Measurements from ENCODE around the gene SLC29A1. TPM values are rescaled to one million over a fixed set of nuclear protein-coding genes. Genes with fewer than 3 reads are reported as not detected.
A peak's percentile ranks its signal among the peaks of the same experiment; 100 is the strongest.

The SLC29A1 gene
- total RNA-seq, 4 donors from 2014 or later: 18.3 to 95.5 (median 40.8) TPM

GRCh38 chr6:44235891-44236516 is 12.6 kb downstream of the SLC29A1 start:
- no peak for TF ChIP-seq POLR2A (IDR thresholded peaks at IDR 0.05)
- TF ChIP-seq CTCF (IDR thresholded peaks at IDR 0.05 in 4 of 5, conservative IDR thresholded peaks at IDR 0.05 in 1 of 5): no peak
- DNase-seq: no peak
- no peaks in the 10 kb centered on the region for H3K27me3 ChIP-seq
- in situ Hi-C loops (cut with MboI; ENCODE audit: low sequenced_read_pairs in 4 of 4) (loop anchor here in 3 of 4 donors (5.0 to 25.0 kb wide), 3 partner anchors 61 to 124 kb away; no protein-coding TSS in a partner anchor), intact Hi-C loops (cut with DNase I; ENCODE audit: low total_unique reads) (loop anchor here (5.0 kb wide), 1 partner anchor 129 kb away; no protein-coding TSS in a partner anchor)
- peak overlapping the region; percentile 95 to 99 (median 98) for H3K27ac ChIP-seq
- peaks cover 40 to 47% of the 10 kb centered on the region in 2 donors for H3K4me1 ChIP-seq
- peaks cover 0 to 8% of the 10 kb centered on the region in 2 donors for H3K36me3 ChIP-seq
- H3K4me3 ChIP-seq: no peak overlapping the region
- no peak for ATAC-seq
- no peaks in the 10 kb centered on the region for H3K9me3 ChIP-seq

GRCh38 chr6:44237021-44237812 is 13.8 kb downstream of the SLC29A1 start:
- H3K27me3 ChIP-seq: no peaks in the 10 kb centered on the region
- ATAC-seq (peak; percentile 81 to 83), DNase-seq (peak; percentile 96 to 98)
- intact Hi-C loops (cut with DNase I; ENCODE audit: low total_unique reads): loop anchor here (1.0 to 5.0 kb wide), 2 partner anchors 10 to 130 kb away; partner anchors contain the start of gene HSP90AB1
- in situ Hi-C loops (cut with MboI; ENCODE audit: low sequenced_read_pairs in 4 of 4): loop anchor here in 3 of 4 donors (5.0 to 25.0 kb wide), 3 partner anchors 62 to 125 kb away; no protein-coding TSS in a partner anchor
- H3K27ac ChIP-seq: peak overlapping the region; percentile 95 to 99 (median 98)
- no peaks in the 10 kb centered on the region for H3K9me3 ChIP-seq
- TF ChIP-seq POLR2A (IDR thresholded peaks at IDR 0.05) (no peak), CTCF (IDR thresholded peaks at IDR 0.05 in 4 of 5, conservative IDR thresholded peaks at IDR 0.05 in 1 of 5) (no peak)
- peaks cover 0 to 1% of the 10 kb centered on the region in 2 donors for H3K36me3 ChIP-seq
- H3K4me3 ChIP-seq: peak overlapping the region; percentile 68 to 83 (median 74)
- H3K4me1 ChIP-seq: peaks cover 40 to 47% of the 10 kb centered on the region in 2 donors

- peak overlapping the region; percentile 68 to 83 (median 74) for H3K4me3 ChIP-seq
- H3K4me1 ChIP-seq: peaks cover 35 to 42% of the 10 kb centered on the region in 2 donors
- peak overlapping the region; percentile 95 to 99 (median 98) for H3K27ac ChIP-seq
- intact Hi-C loops (cut with DNase I; ENCODE audit: low total_unique reads) (loop anchor here (1.0 to 5.0 kb wide), 3 partner anchors 9 to 131 kb away; partner anchors contain the start of gene HSP90AB1), in situ Hi-C loops (cut with MboI; ENCODE audit: low sequenced_read_pairs in 4 of 4) (loop anchor here in 3 of 4 donors (5.0 to 25.0 kb wide), 3 partner anchors 63 to 126 kb away; no protein-coding TSS in a partner anchor)
- H3K27me3 ChIP-seq: no peaks in the 10 kb centered on the region
- DNase-seq: peak; percentile 57 to 83
- no peaks in the 10 kb centered on the region for H3K36me3 ChIP-seq
- peak; percentile 71 to 74 for ATAC-seq
- TF ChIP-seq POLR2A (IDR thresholded peaks at IDR 0.05) (peak; percentile 61 to 71), CTCF (IDR thresholded peaks at IDR 0.05 in 4 of 5, conservative IDR thresholded peaks at IDR 0.05 in 1 of 5) (peak; percentile 95 to 100 (median 99))
- no peaks in the 10 kb centered on the region for H3K9me3 ChIP-seq
Observed at GRCh38 chr6:44237813-44238433, 14.5 kb downstream of the SLC29A1 start.

- ATAC-seq (no peak), DNase-seq (no peak)
- peak overlapping the region; percentile 95 to 99 (median 98) for H3K27ac ChIP-seq
- no peak for TF ChIP-seq POLR2A (IDR thresholded peaks at IDR 0.05)
- TF ChIP-seq CTCF (IDR thresholded peaks at IDR 0.05 in 4 of 5, conservative IDR thresholded peaks at IDR 0.05 in 1 of 5): no peak
- in situ Hi-C loops (cut with MboI; ENCODE audit: low sequenced_read_pairs in 4 of 4): loop anchor here in 3 of 4 donors (5.0 to 25.0 kb wide), 3 partner anchors 64 to 127 kb away; no protein-coding TSS in a partner anchor
- H3K27me3 ChIP-seq: no peaks in the 10 kb centered on the region
- H3K4me3 ChIP-seq: no peak overlapping the region
- H3K4me1 ChIP-seq: peaks cover 26 to 33% of the 10 kb centered on the region in 2 donors
- intact Hi-C loops (cut with DNase I; ENCODE audit: low total_unique reads): loop anchor here (1.0 to 5.0 kb wide), 2 partner anchors 67 to 132 kb away; no protein-coding TSS in a partner anchor
- H3K9me3 ChIP-seq: no peaks in the 10 kb centered on the region
- no peaks in the 10 kb centered on the region for H3K36me3 ChIP-seq
Observed at GRCh38 chr6:44238687-44239350, 15.4 kb downstream of the SLC29A1 start.
